Diencephalon (tissue), 1 donor: Measurements from ENCODE around the gene TFIP11. TPM values are rescaled to one million over a fixed set of nuclear protein-coding genes. Genes with fewer than 3 reads are reported as not detected.

ENCODE experiments used
- small RNA-seq: library from RNA; depleted of rRNA; stranded (forward); fragments of <200 nt; gene quantifications from one replicate; pipeline ENCODE3, GENCODE V24; 2014
- total RNA-seq: library from RNA; depleted of rRNA; stranded (reverse); fragments of >200 nt; gene quantifications from one replicate; pipeline ENCODE4 v1.2.3, GENCODE V29; 2014

TFIP11 gene
- 36.4 TPM for total RNA-seq

GRCh38 chr22:26512149-26512793, at the start of gene TFIP11:
Gene TFIP11 (minus strand): TSS chr22:26512473. CDS start chr22:26510272, 2,201 bp downstream.

GRCh38 chr22:26483439-26484359, 28.6 kb downstream of the TFIP11 start, which contains the start of the genes HPS4 and SRRD:
Gene HPS4 (minus strand): TSS chr22:26483783. CDS start chr22:26481762, 2,021 bp downstream.
Gene SRRD (plus strand): TSS chr22:26483877. CDS start chr22:26483891, 14 bp downstream.

Small RNA genes within 50 kb of the gene (small RNA-seq; reads per million reads assigned to genes)
- gene MIR548J: 0.13 reads per million

Other genes with a start within 250 kb of the TFIP11 start
- 15.5 TPM for gene ASPHD2, start 83.2 kb downstream of the TFIP11 start, total RNA-seq
- 34.4 TPM for gene HPS4, start 28.7 kb downstream of the TFIP11 start, total RNA-seq
- 17.1 TPM for gene SRRD, start 28.6 kb downstream of the TFIP11 start, total RNA-seq
- 10.4 TPM for gene TPST2, start 77.7 kb upstream of the TFIP11 start, total RNA-seq
- gene CRYBB1, start 105.6 kb upstream of the TFIP11 start, total RNA-seq: 2.1 TPM
- not detected for gene CRYBA4, start 109.5 kb upstream of the TFIP11 start, total RNA-seq
- 125 TPM for gene MIAT, start 145.1 kb upstream of the TFIP11 start, total RNA-seq